Measurements from ENCODE around the gene CDH20.

CDH20 gene

DNA sequence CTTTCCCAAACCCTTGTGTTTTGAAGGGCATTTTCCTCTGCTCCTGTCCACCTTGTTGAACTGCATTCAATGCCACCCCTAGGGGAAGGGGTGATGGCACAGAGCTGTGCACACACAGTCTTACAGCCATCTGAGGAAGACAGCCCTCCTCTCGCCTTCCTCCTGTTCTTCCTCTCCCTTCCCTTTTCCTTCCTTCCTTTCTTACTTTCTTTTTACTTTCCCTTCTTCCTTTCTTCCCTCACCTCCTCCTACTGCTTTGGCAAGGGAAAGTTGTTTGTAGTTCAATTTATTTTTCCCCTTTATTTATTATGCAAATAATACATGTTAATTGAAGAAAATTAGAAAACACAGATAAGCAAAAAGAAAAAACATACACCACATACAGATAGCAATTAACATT lies 99.4 kb downstream of the CDH20 start:
- DNase-seq, result no peak

DNA sequence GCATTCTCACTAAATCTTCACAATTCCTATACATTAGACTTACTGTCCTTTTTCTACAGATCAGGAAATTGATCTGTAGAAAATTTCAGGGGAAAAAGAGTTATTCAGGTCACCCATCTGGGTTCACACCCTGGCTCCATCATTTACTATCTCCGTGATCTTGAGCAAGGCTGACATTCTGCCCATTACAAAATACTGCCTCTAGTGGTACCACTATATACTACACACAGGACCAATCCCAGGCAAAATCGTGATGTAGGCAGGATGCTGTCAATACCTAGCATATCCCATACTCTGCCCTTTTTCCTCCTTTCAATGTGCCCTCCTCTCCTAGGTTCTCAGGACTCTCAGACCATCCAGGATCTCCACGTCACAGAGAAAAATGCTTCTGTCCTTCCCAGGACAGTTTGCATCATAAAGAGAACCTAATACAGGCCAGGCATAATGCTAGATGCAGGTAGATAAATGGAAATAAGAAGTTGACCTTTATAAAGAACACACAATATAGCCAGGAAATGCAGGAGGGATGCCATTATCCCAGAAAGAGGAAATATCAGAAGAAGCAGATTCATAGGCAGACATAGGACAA lies 101.9 kb downstream of the CDH20 start:
- no peak for DNase-seq

DNA sequence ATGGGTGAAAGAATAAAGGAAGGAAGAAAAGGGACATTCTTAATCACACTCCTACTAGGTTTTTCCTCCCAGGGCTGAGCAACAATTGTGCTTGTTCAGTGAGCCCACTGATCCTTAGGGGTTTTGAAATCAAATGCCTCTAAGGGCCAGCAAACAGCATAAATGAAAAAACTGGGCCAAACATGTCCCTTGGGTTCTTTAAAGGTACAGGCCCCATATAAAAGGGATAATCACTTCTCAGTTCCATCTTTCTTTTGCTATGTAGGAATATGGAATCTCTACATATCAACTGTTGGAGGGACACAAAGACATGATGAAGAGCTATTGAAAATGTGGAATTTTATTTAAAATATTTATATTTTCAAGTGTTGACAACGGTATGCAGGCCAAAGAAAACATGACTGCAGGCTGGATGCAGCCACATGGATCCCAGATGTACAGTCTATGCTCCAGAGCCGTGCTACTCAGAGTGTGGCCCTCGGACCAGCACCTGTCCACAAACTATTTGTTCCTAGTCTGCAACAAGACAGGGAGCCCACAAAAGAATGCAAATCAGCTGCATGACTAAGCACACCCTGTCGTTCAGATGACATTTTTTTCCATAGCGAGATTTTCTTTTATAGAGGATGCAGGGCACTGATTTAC lies 110.0 kb downstream of the CDH20 start:
- DNase-seq, result no peak

DNA sequence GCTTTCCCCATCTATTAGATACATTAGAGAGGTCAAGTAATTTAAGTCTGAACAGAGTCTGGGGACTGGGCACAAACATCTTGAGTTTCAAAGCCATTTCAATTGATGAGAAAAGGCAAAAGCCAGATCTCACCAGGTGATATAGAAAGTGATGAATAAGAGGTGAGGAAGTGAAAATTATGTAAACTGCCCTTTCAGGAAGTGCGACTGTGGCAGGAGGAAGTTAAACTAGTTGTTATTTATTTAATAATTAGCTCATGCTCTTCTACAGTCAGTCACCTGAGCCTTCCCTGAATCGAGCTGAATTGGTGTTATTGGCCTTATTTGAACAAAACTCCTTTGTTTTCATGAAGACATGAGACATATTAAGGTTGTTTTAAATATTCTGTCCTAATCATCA lies 115.1 kb downstream of the CDH20 start:
- DNase-seq, result no peak

DNA sequence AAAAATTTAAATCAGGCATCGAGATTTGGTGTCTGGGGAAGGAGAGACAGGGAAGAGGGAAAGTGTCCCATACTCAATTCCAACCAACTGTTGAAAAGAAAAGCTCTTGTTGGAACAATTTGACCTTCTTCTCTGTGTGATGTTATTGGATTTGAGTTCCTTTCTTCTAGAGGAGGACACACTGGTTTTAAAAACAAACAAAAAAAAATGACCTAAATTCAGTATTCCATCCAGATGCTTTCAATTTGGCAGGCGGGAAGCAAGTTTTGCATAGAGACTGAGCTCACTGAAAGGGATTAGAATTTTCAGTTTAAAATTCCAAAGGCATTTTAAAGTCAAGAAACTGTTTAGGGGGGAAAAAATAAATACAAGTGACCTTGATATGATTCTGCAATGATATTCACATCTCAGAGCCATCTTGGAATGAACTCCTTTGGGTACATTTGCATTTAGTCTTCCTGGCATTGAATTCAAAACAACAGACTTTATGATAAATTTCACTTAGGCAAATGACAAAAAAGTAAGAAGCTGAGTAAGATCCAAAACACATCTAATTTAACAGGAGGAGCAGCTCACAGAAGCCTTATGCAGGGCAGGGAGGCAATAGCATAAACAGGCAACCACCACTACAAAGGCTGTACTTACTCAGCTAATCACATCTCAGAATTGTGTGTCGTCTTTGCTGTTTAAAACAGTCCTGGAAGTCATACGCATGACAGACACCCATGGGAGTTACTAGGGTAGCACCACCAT lies 126.8 kb downstream of the CDH20 start:
- DNase-seq, result no peak

DNA sequence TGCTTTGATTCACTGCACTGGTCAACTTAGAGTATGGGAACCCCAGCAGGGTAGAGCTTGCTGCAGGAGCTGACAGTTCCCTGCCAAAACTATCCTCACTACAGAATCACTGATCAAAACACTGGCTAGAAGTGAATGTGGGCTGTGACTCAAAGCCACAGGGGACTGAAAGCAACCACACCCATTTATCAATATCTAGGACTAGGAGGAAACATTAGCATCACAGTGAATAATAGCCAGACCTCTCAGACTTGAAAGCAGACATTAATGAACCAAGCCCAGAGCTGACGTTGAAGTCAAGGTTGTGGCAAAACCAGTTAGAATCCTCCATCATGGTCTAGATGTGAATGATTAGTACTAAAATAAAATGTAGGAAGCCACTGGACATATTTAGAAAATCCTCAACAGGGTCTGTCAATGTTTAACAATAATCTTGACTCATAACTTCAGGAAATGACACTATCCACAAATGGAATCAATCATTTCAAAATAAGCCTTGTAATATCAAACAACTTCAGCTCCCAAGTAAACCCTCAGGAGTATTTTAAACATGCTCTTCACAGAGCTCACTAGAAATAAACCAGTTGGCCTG lies 131.4 kb downstream of the CDH20 start:
- DNase-seq, result no peak

DNA sequence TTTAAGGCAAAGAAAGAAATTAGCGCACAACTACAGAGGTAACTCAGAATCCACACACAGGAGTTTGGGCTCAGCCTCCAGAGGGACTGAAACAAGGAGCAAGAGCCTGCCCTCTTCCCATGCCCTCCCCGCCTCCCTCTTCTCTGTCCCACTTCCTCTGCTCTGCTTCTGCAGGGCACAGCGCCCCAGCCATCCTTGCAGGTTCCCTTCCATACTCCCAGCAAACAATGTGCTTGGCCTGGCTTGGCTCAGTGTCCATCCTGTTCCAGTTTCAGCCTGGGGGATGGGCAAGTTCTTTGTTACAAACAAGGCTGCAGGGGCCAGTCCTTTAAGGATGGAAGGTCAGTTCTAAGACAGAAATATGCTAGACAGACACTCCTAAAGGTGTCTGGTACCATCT lies 133.5 kb downstream of the CDH20 start:
- no peak for DNase-seq

DNA sequence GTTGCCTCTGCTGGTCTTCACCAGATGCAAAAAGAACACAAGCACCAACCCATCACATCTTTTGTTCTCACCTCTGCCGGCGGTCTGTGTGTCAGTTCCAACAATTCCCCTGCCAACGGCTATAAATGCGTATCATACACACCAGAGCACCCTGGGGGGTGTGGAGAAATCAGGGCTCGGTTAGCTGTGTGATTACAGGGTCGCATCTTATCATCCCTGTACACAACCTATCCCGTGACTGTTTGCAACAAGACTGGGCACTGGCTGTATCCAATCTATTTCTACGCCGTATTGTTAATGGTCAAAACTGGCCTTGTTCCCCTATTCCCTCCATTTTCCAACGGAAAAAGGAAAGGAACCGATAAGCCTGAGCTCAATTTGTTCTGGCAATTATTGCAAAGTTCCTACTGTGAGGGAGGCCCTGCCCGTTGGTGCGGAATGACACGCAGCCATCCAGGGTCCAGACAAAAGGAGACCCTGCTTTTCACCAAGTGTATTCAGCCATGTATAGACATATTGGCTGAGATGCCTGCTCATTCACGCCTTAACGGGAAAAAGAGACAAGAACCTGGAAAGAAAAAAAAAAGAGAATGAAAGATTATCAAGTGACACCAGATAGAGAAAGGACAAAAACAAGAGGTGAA lies 136.9 kb downstream of the CDH20 start:
- DNase-seq, result no peak

DNA sequence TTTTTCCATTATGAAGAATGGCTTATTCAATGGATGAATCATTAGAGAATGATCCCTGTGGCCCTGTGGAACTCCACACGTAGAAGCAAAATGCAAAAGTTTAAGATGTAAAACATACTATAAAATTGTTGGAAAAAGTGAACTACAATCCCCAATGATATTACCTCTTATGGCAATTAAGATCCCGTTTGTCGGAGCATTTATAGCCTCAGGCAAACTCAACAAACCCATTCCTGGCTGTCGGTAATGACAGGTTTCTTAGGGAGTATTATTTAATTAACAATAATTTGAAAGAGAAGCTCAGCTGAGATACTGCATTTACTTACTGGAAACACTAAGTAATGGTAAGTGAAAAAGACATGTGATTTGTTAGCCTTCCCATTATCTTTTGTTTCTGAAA lies 138.3 kb downstream of the CDH20 start:
- no peak for DNase-seq

DNA sequence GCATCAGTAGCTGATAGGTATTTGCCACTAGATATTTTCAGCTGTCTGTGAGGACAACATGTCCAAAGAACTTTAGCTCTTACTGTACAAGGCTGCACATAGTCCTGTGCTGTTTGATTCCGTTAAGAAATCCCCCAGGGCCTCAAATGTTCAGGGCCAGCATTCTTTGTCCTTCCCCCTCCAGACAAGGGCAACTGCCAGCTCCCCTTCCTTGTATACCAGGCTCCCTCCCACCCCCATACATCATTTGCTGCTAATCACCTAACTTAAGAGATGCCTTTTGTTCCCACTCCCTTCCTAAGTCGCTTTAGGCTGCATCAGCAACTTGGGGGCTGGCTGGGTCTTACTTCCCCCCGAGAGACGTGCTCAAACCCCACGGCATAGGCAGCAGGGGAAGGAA lies 138.7 kb downstream of the CDH20 start:
- no peak for DNase-seq

DNA sequence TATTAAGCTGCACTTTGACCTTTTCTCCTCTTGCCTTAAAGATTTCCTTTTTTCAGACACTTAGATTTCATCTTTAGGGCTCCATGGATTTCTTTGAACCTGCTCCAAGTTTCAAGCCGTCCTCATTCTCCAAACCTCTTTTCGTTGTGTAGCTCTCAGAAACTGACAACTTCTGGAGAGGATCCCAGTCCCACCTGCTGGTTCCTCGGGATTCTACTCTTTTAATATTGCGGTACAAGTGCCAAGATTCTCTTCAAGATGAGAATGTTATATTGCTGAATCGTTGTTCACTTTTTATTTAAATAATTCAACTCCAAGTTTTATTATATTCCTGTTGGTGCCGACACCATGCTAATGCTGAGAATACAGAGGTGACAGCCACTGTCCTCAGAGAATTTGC lies 141.1 kb downstream of the CDH20 start:
- DNase-seq, result no peak

DNA sequence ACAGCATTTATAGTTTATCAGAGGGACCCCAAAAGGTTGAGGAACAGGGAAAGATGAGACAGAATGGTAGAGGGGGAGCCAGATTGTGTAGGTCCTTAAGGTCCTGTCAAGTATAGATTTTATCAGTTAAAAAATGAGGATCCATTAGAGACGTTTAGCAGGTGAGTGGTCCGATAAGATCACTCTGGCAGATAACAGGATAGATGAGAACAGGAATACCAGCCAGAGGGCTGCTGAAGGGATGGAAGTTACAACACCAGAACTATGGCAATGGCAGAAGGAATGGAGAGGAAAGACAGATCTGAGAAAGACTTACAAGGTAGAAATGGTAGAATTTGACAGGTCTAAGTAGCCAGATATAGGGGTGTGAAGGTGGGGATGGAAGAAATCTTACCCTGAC lies 141.7 kb downstream of the CDH20 start:
- no peak for DNase-seq

DNA sequence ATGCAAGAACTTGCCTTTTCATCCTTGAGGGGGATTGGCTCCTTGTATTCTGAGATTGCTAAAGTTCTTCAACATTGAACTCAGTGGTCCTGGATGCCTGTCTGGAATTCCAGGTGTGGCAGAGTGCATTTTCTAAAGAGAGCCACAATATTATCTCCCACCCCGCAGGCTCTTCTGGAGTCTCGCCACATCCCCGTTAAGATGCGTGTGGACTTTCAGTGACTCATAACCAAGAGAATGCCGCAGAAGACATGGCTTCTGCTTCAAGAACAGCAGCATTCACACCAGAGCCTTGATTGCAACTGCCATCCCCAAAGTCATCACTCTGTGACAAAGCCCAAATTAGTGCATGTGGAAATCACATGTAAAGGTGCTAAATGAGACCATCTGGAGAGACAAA lies 142.7 kb downstream of the CDH20 start:
- no peak for DNase-seq

DNA sequence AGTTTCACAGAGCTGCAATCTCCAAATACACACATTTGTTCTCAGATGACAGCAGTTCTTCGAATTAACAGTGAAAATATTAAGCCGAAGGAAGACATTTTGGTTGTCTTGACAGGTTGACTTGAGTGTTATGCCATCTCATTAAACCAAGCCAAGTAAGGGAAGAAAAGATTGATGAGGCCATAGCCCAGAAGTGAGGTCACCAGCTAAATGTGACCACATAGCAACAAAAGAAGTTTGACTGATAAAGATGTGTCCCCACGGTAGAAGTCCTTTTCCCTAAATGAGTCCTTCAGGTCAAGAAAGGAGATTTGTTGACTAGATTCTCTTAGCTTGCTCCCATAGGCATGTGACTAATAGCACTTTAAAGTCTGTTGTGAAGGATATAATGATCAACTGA lies 156.1 kb downstream of the CDH20 start:
- DNase-seq, result no peak

DNA sequence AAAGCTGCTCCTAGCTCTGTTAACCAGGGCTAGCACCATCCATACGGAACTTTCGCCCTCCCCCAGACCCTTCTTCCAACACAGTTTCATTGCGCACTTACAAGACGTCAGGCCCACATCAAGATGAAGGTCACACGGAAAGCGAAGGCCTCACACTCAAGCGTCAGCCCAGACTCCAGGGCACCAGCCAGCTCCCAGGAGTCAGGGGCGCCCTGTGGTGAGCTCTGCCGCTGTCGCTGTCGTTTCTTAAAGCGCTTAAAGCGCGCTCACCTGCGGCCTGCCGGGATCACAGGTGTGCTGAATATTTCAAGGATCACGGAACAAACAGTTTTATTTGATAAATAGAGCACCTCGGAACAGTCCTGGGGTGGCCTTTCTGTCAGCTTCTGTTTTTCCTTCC lies 163.1 kb downstream of the CDH20 start:
- no peak for DNase-seq

DNA sequence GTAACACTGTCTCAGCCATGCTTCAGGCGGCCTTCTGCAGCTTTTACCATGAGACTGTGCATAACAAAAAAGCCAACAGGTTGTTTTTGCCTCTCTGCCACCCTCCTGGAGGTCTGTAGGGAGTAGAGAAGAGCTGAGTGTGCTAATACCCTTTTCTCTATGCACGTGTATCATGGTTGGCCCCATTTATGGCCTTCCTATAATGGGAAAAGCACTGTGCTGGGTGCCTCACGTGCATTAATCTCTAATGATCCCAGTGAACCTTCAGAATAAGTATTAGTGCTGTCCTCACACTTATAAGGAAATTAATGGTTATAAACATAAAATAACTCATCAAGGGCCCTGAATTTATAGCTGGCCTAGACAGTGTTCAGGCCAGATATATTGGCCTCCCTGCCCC lies 164.2 kb downstream of the CDH20 start:
- DNase-seq, result no peak

DNA sequence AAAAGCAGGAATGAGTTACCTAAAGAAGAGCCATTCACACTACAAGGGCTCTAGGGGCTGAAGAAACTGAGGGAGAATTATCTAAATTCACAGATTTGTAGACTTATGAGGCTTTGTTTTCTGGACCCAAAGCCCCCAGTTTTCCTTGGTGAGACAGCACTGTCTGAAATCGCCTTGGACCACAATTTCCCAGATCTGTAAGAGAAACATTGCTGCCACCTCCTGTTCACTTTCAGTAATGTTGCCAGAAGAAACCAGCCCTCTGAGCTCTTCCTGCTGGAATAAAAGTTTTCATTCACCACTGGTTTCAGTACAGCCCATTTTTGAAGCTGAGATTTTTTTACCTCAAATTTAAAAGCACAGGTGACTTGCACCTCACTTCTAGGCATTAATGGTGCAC lies 169.2 kb downstream of the CDH20 start:
- DNase-seq, result no peak

DNA sequence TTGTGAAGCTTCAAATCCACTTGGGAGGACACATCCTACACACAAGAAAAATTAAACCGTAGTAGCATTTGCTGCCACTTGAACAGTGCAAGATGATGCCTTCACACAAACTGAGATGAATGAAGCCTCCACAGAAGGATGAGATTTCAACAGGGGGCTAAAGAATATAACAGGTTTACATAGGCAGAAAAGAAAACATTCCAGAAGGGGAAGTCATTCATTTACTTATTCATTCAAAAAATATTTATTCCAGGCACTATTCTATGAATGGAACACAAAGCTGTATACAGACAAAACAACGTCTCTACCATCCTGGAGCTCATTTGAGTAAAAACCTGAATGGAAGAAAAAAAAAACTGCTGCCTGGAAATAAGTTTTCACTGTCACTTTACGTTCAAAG lies 170.5 kb downstream of the CDH20 start:
- DNase-seq, result no peak

DNA sequence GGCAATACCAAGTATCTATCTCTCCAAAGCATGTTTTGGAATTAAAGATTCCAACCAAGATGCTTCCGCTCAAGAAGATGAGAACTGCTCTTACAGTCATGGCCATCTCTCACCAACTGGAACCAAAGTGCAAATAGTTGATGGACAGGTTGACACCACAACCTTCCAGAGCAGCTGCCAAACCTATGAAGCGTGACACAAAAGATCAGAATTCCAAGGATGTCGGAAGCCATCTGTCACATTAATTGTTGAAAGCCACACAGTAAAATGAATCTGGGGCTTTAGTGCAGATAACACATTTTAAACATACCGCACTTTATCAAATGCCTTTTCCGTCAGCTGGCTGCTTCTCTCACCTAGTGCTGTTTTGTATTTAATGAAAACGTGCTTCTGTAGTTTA lies 195.7 kb downstream of the CDH20 start:
- no peak for DNase-seq

DNA sequence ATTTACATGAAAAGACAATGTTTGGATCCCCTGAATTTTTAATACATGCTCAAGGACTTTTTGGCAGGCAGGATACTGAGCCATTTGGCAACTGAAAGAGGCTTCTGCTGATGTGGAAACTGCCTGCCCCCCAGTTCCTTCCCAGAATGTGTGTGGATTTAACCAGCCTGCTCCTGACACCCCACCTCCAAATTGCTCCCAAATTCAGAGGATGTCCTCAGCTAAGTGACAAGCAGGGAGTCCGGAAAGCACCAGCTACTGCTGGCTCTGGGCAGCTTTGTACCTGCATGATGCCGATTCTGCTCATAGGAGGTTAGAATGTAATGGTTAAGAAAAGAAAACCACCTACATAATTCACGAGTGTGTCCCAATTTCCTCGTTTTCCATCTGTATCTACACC lies 197.5 kb downstream of the CDH20 start:
- no peak for DNase-seq

DNA sequence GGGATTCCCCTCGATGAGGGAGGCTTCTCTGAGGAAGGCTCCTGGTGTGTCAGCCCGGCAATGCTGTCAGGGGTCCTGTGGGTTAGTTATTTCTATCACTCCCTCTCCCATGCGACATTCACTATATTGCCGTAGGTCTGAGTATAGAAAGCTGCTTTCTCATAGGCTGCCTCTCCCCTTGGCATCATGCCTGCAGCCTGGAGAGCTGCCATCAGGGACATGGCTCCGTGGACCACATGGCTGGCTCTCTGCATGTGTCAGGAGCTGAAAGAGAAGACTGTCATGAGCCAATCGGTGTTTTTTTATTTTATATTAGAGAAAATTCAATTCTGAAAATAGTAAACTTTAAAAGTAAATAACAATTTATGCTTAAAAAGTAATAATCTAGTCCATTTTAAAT lies 198.0 kb downstream of the CDH20 start:
- no peak for DNase-seq

DNA sequence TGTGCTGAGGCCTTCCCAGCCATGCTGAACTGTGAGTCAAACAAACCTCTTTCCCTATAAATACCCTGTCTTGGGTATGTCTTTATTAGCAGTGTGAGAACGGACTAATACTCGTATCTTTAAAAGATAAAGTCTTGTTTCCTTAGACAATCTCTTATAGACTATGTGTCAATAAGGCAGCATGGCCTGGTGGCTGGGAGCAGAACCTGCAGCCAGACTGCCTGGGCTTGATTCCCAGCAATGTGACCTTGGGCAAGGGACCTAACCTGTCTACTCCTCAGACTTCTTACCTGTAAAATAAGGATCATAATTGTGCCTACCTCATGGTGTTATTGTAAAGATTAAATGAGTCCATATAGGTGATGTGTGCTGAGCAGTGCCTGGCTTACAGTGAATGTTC lies 198.7 kb downstream of the CDH20 start:
- no peak for DNase-seq

DNA sequence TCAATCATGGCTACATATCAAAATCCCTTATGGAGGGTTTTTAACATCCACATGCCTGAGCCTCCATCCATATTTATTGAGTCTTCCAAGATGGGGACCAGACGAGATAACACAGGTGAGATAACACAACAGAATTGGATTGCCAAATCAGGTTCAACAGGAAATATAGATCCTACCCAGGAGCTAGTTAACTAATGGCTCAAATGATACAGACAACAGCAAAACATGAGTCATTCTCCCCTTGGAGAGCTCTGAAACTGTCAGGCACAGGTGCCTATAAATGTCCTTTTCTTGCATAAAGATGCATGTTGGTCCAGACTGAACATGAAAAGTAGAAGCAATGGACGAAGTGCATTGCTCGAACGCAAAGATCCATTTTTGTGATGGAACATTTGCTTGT lies 202.2 kb downstream of the CDH20 start:
- no peak for DNase-seq

DNA sequence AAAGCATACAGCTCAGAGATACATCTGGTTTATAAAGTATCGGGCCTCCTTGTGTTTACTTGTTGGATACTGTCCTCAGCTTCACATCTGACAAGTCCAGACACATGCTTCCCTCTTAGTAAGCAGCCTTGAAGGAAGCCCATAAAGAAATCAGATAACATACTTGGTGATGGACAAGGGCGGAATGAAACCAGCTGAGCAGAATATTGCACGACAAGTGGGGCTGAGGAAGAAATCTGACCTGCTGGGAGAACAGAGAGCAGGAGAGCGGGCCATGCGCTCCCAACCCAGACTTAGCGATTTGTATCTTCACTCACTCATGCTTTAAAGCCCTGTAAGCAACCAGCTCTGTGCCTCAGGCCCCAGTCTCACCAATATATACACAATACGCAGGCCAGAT lies 208.4 kb downstream of the CDH20 start:
- DNase-seq, result no peak
